Panc1 (cell line): ENCODE measurements around the gene NFAT5. TPM values are rescaled to one million over a fixed set of nuclear protein-coding genes. Genes with fewer than 3 reads are reported as not detected.
"Not testable (repeated sequence)": the region's sequence is repeated elsewhere in the genome, so short reads cannot be mapped to it uniquely, and the experiment has no call there.

Experiments used
- ATAC-seq: fragments of 200-7000 bp; cut with Tn5 transposase; 2 replicates; pipeline ENCODE4 v1.9.1; 2020; ENCODE audit warnings: mild to moderate bottlenecking, moderate library complexity
- BruUV-seq: library from RNA; stranded (reverse); fragments of 400-500 nt; replicated peaks from 2 replicates; lab custom pipeline; 2021; lab: Mats Ljungman, UMichigan
- CTCF ChIA-PET: fragments of 300-600 bp; sonication (Branson Sonifier 250); formaldehyde crosslinking; loops from one replicate; lab custom pipeline; 2022; ENCODE audit warnings: antibody characterized with exemption; lab: Charles Lee
- POLR2A ChIA-PET: fragments of 300-600 bp; sonication (Branson Sonifier 250); formaldehyde crosslinking; loops from one replicate; lab custom pipeline; 2022; ENCODE audit warnings: antibody characterized with exemption; lab: Charles Lee
- DNase-seq: peaks from one replicate; pipeline ENCODE4 v3.0.0-alpha.2; 2010; ENCODE audit warnings: low read depth, low spot score
- H3K27ac ChIP-seq: 2 replicates; pipeline ENCODE4 v1.5.1; 2011; ENCODE audit warnings: mild to moderate bottlenecking, low read length, inconsistent platforms
- H3K27me3 ChIP-seq: fragments of 200-500 bp; sonication (Bioruptor generic); 2 replicates; pipeline ENCODE4 v1.6.0; 2014; ENCODE audit warnings: low read length, inconsistent platforms; ENCODE audit not compliant: control insufficient read depth, insufficient read depth
- H3K36me3 ChIP-seq: fragments of 200-500 bp; sonication (Bioruptor generic); 2 replicates; pipeline ENCODE4 v1.5.1; 2014; ENCODE audit warnings: inconsistent platforms, mild to moderate bottlenecking, low read length, moderate library complexity; ENCODE audit not compliant: control insufficient read depth, insufficient read depth
- H3K4me1 ChIP-seq: 2 replicates; pipeline ENCODE4 v1.5.1; 2011; ENCODE audit warnings: inconsistent platforms, mild to moderate bottlenecking, low read length, moderate library complexity; ENCODE audit not compliant: control insufficient read depth, insufficient read depth
- H3K4me3 ChIP-seq, 2 experiments: 2 replicates each; pipeline ENCODE4 v1.5.1; 2011 to 2012; ENCODE audit warnings: low read depth in 2 of 2, low read length in 2 of 2, mild to moderate bottlenecking in 2 of 2, inconsistent platforms in 1 of 2, moderate library complexity in 1 of 2
- H3K9me3 ChIP-seq: fragments of 200-500 bp; sonication (Bioruptor generic); 2 replicates; pipeline ENCODE4 v1.5.1; 2014; ENCODE audit warnings: low read depth, mild to moderate bottlenecking, inconsistent platforms, low read length, moderate library complexity; ENCODE audit not compliant: control insufficient read depth, insufficient read depth
- POLR2AphosphoS5 ChIP-seq: IDR thresholded peaks from 2 replicates; pipeline ENCODE4 v1.6.1; 2012; ENCODE audit warnings: mild to moderate bottlenecking, low read depth, low read length, moderate library complexity
- REST ChIP-seq, 2 experiments: IDR thresholded peaks; 2 replicates each; pipeline ENCODE4 v1.6.1; 2011 to 2012; ENCODE audit warnings: low read depth in 2 of 2, control low read depth in 1 of 2, low read length in 1 of 2, mild to moderate bottlenecking in 1 of 2, moderate library complexity in 1 of 2; ENCODE audit not compliant: insufficient read depth in 1 of 2
- SIN3A ChIP-seq: IDR thresholded peaks from 2 replicates; pipeline ENCODE4 v1.6.1; 2012; ENCODE audit warnings: low read depth, mild to moderate bottlenecking, low read length, moderate library complexity, borderline replicate concordance; ENCODE audit not compliant: insufficient read depth
- TCF7L2 ChIP-seq: IDR thresholded peaks from 2 replicates; pipeline ENCODE4 v1.6.1; 2011; ENCODE audit warnings: mild to moderate bottlenecking, low read depth, low read length, inconsistent platforms
- in situ Hi-C: cut with HindIII; loops from 2 replicates; pipeline ENCODE4 v1.10.0; 2016; ENCODE audit warnings: low sequenced_read_pairs, low pct_unique_long_range_greater_than_20kb
- intact Hi-C: fragments of 100-400 bp; cut with micrococcal nuclease; formaldehyde crosslinking; loops from one replicate; pipeline ENCODE4 v1.10.0; 2022; ENCODE audit not compliant: unreplicated experiment
- total RNA-seq: library from RNA; stranded (reverse); gene quantifications from one replicate; pipeline ENCODE4 v1.2.1, GENCODE V29; 2021; ENCODE audit not compliant: unreplicated experiment
- TF ChIP-seq, protein P1 (sequence below): fragments of 450-650 bp; IDR thresholded peaks from 2 replicates; pipeline ENCODE4 v1.5.1; 2017; ENCODE audit warnings: mild to moderate bottlenecking

Gene NFAT5
- total RNA-seq, 1 experiment from 2014 or later, result 57.0 TPM

DNA sequence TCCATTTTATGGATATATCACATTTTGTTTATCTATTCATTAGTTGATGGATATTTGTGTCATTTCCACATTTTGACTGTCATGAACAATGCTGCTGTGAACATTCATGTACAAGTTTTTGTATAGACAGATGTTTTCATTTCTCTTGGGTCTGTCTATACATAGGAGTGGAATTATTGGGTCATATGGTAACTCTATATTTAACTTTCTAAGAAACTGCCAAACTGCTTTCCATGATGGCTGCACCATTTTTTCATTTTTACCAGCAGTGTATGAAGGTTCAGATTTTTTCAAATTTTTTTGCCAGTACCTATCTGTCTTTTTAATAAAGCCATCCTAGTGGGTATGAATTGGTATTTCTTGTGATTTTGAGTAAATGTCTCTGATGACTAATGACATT lies 15.5 kb downstream of the NFAT5 start:
- no TSS peak for BruUV-seq
- Histone ChIP-seq H3K9me3 (no peaks in the 10 kb centered on the region), H3K4me1 (peaks cover 29% of the 10 kb centered on the region), H3K4me3 (no peak overlapping the region), H3K36me3 (peaks cover 10% of the 10 kb centered on the region; the same call in 1 of the 2 replicates), H3K27me3 (no peaks in the 10 kb centered on the region), H3K27ac (no peak overlapping the region)
- TF ChIP-seq TCF7L2 (no peak), POLR2AphosphoS5 (no peak), REST (IDR thresholded peaks at IDR 0.05; ENCODE audit: insufficient read depth in 1 of 2, low read depth in 2 of 2, low read length in 1 of 2) (no peak), SIN3A (no peak)
- TF ChIP-seq, protein P1, sequence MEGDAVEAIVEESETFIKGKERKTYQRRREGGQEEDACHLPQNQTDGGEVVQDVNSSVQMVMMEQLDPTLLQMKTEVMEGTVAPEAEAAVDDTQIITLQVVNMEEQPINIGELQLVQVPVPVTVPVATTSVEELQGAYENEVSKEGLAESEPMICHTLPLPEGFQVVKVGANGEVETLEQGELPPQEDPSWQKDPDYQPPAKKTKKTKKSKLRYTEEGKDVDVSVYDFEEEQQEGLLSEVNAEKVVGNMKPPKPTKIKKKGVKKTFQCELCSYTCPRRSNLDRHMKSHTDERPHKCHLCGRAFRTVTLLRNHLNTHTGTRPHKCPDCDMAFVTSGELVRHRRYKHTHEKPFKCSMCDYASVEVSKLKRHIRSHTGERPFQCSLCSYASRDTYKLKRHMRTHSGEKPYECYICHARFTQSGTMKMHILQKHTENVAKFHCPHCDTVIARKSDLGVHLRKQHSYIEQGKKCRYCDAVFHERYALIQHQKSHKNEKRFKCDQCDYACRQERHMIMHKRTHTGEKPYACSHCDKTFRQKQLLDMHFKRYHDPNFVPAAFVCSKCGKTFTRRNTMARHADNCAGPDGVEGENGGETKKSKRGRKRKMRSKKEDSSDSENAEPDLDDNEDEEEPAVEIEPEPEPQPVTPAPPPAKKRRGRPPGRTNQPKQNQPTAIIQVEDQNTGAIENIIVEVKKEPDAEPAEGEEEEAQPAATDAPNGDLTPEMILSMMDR, result no peak
- DNase-seq (no peak), ATAC-seq (no peak)
- ChIA-PET POLR2A (no interaction called here), CTCF (no interaction called here)
- in situ Hi-C loops, result no loop called here
- intact Hi-C loops, result no loop called here

DNA sequence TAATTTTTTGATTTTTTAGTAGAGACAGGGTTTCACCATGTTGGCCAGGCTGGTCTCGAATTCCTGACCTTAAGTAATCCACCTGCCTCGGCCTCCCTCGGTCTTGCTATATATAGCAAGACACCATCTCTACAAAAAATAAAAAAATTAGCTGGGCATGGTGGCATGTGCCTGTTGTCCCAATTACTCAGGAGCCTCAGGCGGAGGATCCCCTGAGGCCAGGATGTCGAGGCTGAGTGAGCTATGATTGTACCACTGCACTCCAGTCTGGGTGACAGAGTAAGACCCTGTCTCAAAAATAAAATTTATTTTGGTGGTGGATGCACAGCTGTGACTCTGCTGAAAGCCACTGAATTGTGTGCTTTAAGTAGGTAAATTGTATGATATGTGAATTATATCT lies 18.7 kb downstream of the NFAT5 start:
- in situ Hi-C loops, intact Hi-C loops: not testable (repeated sequence)

GRCh38 chr16:69589434-69590269 lies 23.9 kb downstream of the NFAT5 start:
- CTCF ChIA-PET, result no interaction called here
- DNase-seq (no peak), ATAC-seq (no peak)
- Histone ChIP-seq H3K27ac (no peak overlapping the region), H3K4me1 (peaks cover 4% of the 10 kb centered on the region; the same call in 1 of the 2 replicates), H3K27me3 (no peaks in the 10 kb centered on the region), H3K4me3 (no peak overlapping the region), H3K9me3 (no peaks in the 10 kb centered on the region), H3K36me3 (peaks cover 5% of the 10 kb centered on the region; the same call in 1 of the 2 replicates)
- no TSS peak for BruUV-seq
- in situ Hi-C loops, result no loop called here
- intact Hi-C loops, result no loop called here
- TF ChIP-seq TCF7L2 (no peak), POLR2AphosphoS5 (no peak), REST (IDR thresholded peaks at IDR 0.05; ENCODE audit: insufficient read depth in 1 of 2, low read depth in 2 of 2, low read length in 1 of 2) (no peak), SIN3A (no peak)
- TF ChIP-seq, protein P1, result no peak
- POLR2A ChIA-PET, result no interaction called here

More for the DNA sequence above, 18.7 kb downstream of the NFAT5 start:
- H3K4me1 ChIP-seq, result peaks cover 12% of the 10 kb centered on the region; the same call in 1 of the 2 replicates
- DNase-seq, H3K27ac ChIP-seq, H3K9me3 ChIP-seq, H3K4me3 ChIP-seq, ATAC-seq, H3K27me3 ChIP-seq, H3K36me3 ChIP-seq, BruUV-seq, CTCF ChIA-PET, POLR2A ChIA-PET: not testable (repeated sequence)
